ENCODE data around the gene PPP1R2. TPM values are rescaled to one million over a fixed set of nuclear protein-coding genes. Genes with fewer than 3 reads are reported as not detected.
A peak's percentile ranks its signal among the peaks of the same experiment; 100 is the strongest.

The PPP1R2 gene
- total and polyA plus RNA-seq, 9 of the 15 experiments (the other 6 are each of a cell fraction or from before 2014, with no cell fraction given): 9.4 to 115 (median 40.3) TPM

GRCh38 chr3:195570344-195570743 lies 27.2 kb upstream of the PPP1R2 start:
- POLR2A ChIA-PET: interaction anchor here (1.3 to 1.6 kb wide), 3 partner anchors 11 to 26 kb away, joined by 3 to 4 read pairs (median 3); partner anchors contain the start of gene APOD
- in situ Hi-C loops (cut with MboI): no loop called here
- no peak overlapping the region for H2AFZ ChIP-seq (ENCODE audit: low read depth, low read length)
- no peaks in the 10 kb centered on the region for H3K79me2 ChIP-seq (ENCODE audit: control insufficient read depth, insufficient read depth, low read length)
- intact Hi-C loops (cut with micrococcal nuclease): no loop called here
- WGBS (ENCODE audit: insufficient coverage, low coverage, missing lambda C conversion rate): 27% methylated on average over 6 of the region's 6 CpGs
- ATAC-seq (no peak), DNase-seq (ENCODE audit: extremely low read depth in 1 of 4, low spot score in 3 of 4) (no peak), FAIRE-seq (no peak)
- H3K27me3 ChIP-seq (ENCODE audit: control insufficient read depth in 2 of 2, insufficient read depth in 2 of 2, low read length in 2 of 2): peaks cover 15 to 31% of the 10 kb centered on the region in 2 experiments
- no peak overlapping the region for H3K4me3 ChIP-seq
- H3K36me3 ChIP-seq (ENCODE audit: control insufficient read depth, insufficient read depth, low read length): no peaks in the 10 kb centered on the region
- TF ChIP-seq SPI1 (IDR thresholded peaks at IDR 0.05; ENCODE audit: borderline replicate concordance, low read depth, low read length): peak; percentile 48; the same call in 1 of the 2 replicates
- TF ChIP-seq THAP12 (CRISPR knock-in tag; IDR thresholded peaks at IDR 0.05): no peak
- H3K4me2 ChIP-seq (ENCODE audit: insufficient read depth, low read length): no peak overlapping the region
- no peaks in the 10 kb centered on the region for H3K9me3 ChIP-seq (replicated peaks; ENCODE audit: control insufficient read depth, insufficient read depth, low read depth, low read length)
- H4K20me1 ChIP-seq (replicated peaks; ENCODE audit: control insufficient read depth, insufficient read depth, low read length): no peaks in the 10 kb centered on the region
- CTCF ChIA-PET (ENCODE audit: low intra/inter-chr PET ratio): no interaction called here
- no peak overlapping the region for H3K9ac ChIP-seq (ENCODE audit: insufficient read depth in 1 of 2, low read depth in 2 of 2, low read length in 2 of 2)
- H3K4me1 ChIP-seq (replicated peaks in 1 of 2; ENCODE audit: control insufficient read depth in 2 of 2, insufficient read depth in 2 of 2, low read length in 2 of 2): peaks cover 8 to 13% of the 10 kb centered on the region in 2 experiments; a peak in 4 of 5 replicates
- BruUV-seq (replicated peaks): no TSS peak
- no peak overlapping the region for H3K27ac ChIP-seq (ENCODE audit: extremely low read depth, low read depth, low read length)
- H3K9me1 ChIP-seq (ENCODE audit: control insufficient read depth, insufficient read depth, low read length): no peaks in the 10 kb centered on the region

GRCh38 chr3:195568630-195569029 lies 25.5 kb upstream of the PPP1R2 start:
- H3K79me2 ChIP-seq (ENCODE audit: control insufficient read depth, insufficient read depth, low read length): no peaks in the 10 kb centered on the region
- FAIRE-seq (no peak), ATAC-seq (no peak), DNase-seq (ENCODE audit: extremely low read depth in 1 of 4, low spot score in 3 of 4) (no peak)
- no peak overlapping the region for H3K4me2 ChIP-seq (ENCODE audit: insufficient read depth, low read length)
- POLR2A ChIA-PET: interaction anchor here (1.2 kb wide), 1 partner anchor 25 kb away, joined by 4 read pairs; no protein-coding TSS in a partner anchor
- H3K4me3 ChIP-seq: no peak overlapping the region
- H2AFZ ChIP-seq (ENCODE audit: low read depth, low read length): no peak overlapping the region
- TF ChIP-seq KDM4B (IDR thresholded peaks at IDR 0.05; ENCODE audit: borderline replicate concordance in 2 of 2, low read depth in 1 of 2): no peak
- TF ChIP-seq TRIM24 (IDR thresholded peaks at IDR 0.05): no peak
- no peak for TF ChIP-seq MBD1 (CRISPR knock-in tag; IDR thresholded peaks at IDR 0.05)
- no peak for TF ChIP-seq RBM17 (IDR thresholded peaks at IDR 0.05; ENCODE audit: borderline replicate concordance, low read depth, low read length)
- TF ChIP-seq IRF9 (tag; IDR thresholded peaks at IDR 0.05): no peak
- no peak for TF ChIP-seq CEBPG (CRISPR knock-in tag; IDR thresholded peaks at IDR 0.05)
- TF ChIP-seq CEBPG (tag; conservative IDR thresholded peaks at IDR 0.05 in 1 of 2, IDR thresholded peaks at IDR 0.05 in 1 of 2): no peak
- no peak for TF ChIP-seq NCOR1 (IDR thresholded peaks at IDR 0.05)
- peaks cover 8 to 13% of the 10 kb centered on the region in 2 experiments; a peak in 4 of 5 replicates for H3K4me1 ChIP-seq (replicated peaks in 1 of 2; ENCODE audit: control insufficient read depth in 2 of 2, insufficient read depth in 2 of 2, low read length in 2 of 2)
- H4K20me1 ChIP-seq (replicated peaks; ENCODE audit: control insufficient read depth, insufficient read depth, low read length): no peaks in the 10 kb centered on the region
- H3K9ac ChIP-seq (ENCODE audit: insufficient read depth in 1 of 2, low read depth in 2 of 2, low read length in 2 of 2): no peak overlapping the region
- WGBS (ENCODE audit: insufficient coverage, low coverage, missing lambda C conversion rate): 25% methylated on average over 5 of the region's 5 CpGs
- intact Hi-C loops (cut with micrococcal nuclease) (no loop called here), in situ Hi-C loops (cut with MboI) (no loop called here)
- no peaks in the 10 kb centered on the region for H3K9me1 ChIP-seq (ENCODE audit: control insufficient read depth, insufficient read depth, low read length)
- H3K27me3 ChIP-seq (ENCODE audit: control insufficient read depth in 2 of 2, insufficient read depth in 2 of 2, low read length in 2 of 2): peaks cover 7 to 23% of the 10 kb centered on the region in 2 experiments
- BruUV-seq (replicated peaks): no TSS peak
- H3K27ac ChIP-seq (ENCODE audit: extremely low read depth, low read depth, low read length): no peak overlapping the region
- no peaks in the 10 kb centered on the region for H3K36me3 ChIP-seq (ENCODE audit: control insufficient read depth, insufficient read depth, low read length)
- H3K9me3 ChIP-seq (replicated peaks; ENCODE audit: control insufficient read depth, insufficient read depth, low read depth, low read length): no peaks in the 10 kb centered on the region
- CTCF ChIA-PET (ENCODE audit: low intra/inter-chr PET ratio): no interaction called here

Measured in K562 (cell line).